ENCODE measurements around the gene CLDN11.

CLDN11 gene

GRCh38 chr3:170428095-170428494 is 9.4 kb downstream of the CLDN11 start:
- no peak for DNase-seq

- peak; percentile 70 for DNase-seq
Observed at GRCh38 chr3:170429050-170429449, 10.4 kb downstream of the CLDN11 start.

- no peak for DNase-seq
Observed at GRCh38 chr3:170431054-170431453, 12.4 kb downstream of the CLDN11 start.

GRCh38 chr3:170432416-170432815 is 13.7 kb downstream of the CLDN11 start:
- DNase-seq, result no peak

GRCh38 chr3:170436697-170437096 is 18.0 kb downstream of the CLDN11 start:
- no peak for DNase-seq

GRCh38 chr3:170437176-170437575 is 18.5 kb downstream of the CLDN11 start:
- DNase-seq, result no peak

- no peak for DNase-seq
Observed at GRCh38 chr3:170437696-170438407, 19.2 kb downstream of the CLDN11 start.

- DNase-seq, result no peak
Observed at GRCh38 chr3:170438836-170439235, 20.2 kb downstream of the CLDN11 start.

GRCh38 chr3:170440344-170440743 is 21.7 kb downstream of the CLDN11 start:
- DNase-seq, result no peak

GRCh38 chr3:170441412-170441811 is 22.7 kb downstream of the CLDN11 start:
- DNase-seq, result no peak

GRCh38 chr3:170442947-170443346 is 24.3 kb downstream of the CLDN11 start:
- DNase-seq, result no peak

GRCh38 chr3:170443457-170443856 is 24.8 kb downstream of the CLDN11 start:
- no peak for DNase-seq

- no peak for DNase-seq
Observed at GRCh38 chr3:170448584-170448983, 29.9 kb downstream of the CLDN11 start.

GRCh38 chr3:170450039-170450438 is 31.4 kb downstream of the CLDN11 start:
- DNase-seq, result no peak

- DNase-seq, result no peak
Observed at GRCh38 chr3:170454509-170454908, 35.8 kb downstream of the CLDN11 start.

- DNase-seq, result no peak
Observed at GRCh38 chr3:170458285-170458684, 39.6 kb downstream of the CLDN11 start.

- DNase-seq, result no peak
Observed at GRCh38 chr3:170463011-170463410, 44.3 kb downstream of the CLDN11 start.

GRCh38 chr3:170465955-170466354 is 47.3 kb downstream of the CLDN11 start:
- no peak for DNase-seq

- peak; percentile 28 for DNase-seq
Observed at GRCh38 chr3:170467007-170467406, 48.3 kb downstream of the CLDN11 start.

GRCh38 chr3:170467571-170468147 is 49.0 kb downstream of the CLDN11 start:
- no peak for DNase-seq

GRCh38 chr3:170469151-170470062 is 50.7 kb downstream of the CLDN11 start:
- peak; percentile 30 for DNase-seq

GRCh38 chr3:170470063-170471016 is 51.7 kb downstream of the CLDN11 start:
- peak; percentile 28 for DNase-seq

GRCh38 chr3:170471149-170471548 is 52.5 kb downstream of the CLDN11 start:
- DNase-seq, result no peak

Data from eye (tissue), 1 donor.